Measurements from ENCODE around the gene C3orf52.
A peak's percentile ranks its signal among the peaks of the same experiment; 100 is the strongest.

The C3orf52 gene

DNA sequence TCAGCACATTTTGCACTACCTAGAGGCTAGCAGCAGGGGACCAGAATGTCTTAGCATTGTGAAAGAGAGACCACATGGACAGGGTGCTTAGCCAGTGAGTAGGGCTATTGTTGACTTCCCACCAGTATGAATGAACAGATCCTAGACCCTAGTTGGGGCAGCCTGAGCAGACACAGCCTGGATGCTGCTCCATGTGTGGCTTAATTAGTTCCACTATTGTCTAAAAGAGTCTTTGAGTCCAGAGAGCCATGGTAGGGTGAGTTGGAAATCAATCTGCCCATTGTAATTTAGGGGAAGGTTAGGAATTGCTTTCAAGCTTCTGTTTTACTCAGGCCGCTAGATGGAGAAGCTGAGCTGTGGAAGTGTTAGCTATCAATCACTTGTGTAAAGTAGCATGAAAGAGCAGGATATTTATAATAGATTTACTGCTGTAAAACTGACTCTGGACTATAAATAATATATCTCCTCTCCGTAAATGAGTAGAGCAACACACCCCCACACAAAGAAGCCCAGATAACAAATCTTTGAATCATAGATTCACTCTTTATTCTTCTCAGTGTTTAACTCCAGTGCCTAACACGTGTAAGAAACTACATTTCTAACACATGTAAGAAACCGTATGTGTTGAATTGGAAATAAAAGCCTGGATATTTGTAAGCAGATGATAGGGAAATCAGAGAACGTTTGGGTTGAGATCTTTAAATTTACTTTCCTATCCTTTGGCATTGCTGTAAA is 50.9 kb downstream of the C3orf52 start:
- DNase-seq = peak; percentile 65 to 76 (median 68)

DNA sequence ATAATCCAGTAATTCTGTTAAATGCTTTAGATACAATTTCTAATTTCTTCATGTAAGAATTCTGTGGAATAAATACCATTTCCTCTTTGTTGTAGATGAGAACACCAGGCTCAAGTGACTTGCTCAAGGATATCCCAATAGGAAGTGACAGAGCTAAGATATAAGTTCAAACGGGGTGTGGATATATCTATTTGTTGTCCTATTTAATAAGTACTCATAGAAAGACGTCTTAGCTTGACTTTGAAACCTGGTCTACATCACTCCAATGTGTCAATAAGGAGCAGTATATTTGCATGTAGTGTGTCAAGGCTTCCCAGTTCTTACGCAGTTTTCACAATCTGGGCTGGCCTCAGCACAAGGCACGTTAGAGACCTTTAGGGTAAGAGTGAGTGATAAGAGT is 51.6 kb downstream of the C3orf52 start:
- peak; percentile 18 to 57 (median 38) for DNase-seq

DNA sequence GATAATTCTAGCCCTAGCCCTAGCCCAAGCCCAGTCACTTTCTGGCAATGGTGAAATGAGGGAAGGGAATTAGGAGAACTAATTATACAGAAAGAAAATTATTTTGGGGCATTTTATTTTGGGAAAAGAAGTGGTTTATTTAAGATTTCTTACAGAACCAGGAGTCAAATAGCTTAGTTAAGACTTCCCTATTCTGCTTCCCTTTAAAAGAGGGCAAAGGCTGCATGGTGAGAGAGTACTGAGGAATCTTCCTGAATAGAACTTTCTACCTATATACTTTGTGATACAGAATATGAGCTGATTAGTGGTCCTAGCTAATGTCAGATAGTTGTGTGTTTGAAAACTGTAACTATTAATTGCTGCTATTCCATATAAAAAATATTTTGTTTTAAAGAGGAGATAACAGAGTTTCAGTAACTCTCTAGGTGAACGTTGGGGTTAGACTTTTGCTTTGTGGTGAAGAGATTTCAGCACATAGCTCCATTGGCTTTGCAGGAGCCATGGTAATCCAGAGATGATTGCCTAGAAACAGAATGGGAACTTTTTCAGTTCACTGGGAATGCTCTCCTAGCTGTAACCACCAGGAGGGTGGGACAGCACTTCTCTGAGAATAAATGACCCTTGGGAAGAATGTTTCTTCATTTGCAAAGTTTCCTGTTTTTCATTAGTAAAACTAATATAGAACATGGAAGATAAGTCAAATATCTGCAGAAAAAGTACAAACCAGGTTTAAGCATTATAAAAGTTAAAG is 52.2 kb downstream of the C3orf52 start:
- peak in 3 of 4 experiments; percentile 22 to 61 (median 46) for DNase-seq

DNA sequence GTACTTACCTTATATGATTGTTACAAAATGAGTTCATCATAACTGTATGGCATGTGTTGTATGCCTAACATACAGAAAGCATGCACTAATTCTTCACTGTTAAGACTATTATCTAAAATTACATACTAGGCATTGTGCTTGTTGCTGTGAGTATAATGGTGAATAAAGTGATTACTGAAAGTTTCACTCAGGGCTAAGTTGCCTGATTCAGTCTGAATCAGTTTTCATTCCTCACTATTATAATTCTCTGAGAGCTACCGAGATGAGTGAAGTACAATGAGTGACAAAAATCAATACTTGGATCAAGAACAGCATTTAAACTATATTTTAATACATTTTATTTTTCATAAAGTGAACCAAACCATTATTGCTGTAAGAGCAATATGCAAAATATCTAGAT is 54.4 kb downstream of the C3orf52 start:
- DNase-seq = no peak

DNA sequence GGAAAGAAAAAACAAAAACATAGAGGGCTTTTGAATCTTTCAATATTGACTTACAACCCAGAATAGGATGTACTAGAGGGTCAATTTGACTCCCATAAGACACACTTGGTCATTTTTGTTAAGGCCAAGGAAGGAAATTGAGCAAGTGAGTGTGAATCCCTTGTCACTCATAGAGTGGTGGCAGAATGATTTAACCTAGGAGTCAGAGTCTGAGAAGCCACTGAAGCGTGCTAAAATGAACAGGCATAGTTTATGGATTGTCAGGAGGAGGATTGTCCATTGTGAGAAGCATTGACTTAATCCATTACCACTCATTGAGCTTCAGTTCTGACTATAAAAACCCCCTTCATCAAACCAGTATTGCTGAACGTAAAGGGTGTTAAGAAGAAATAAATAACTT is 55.1 kb downstream of the C3orf52 start:
- no peak for DNase-seq

DNA sequence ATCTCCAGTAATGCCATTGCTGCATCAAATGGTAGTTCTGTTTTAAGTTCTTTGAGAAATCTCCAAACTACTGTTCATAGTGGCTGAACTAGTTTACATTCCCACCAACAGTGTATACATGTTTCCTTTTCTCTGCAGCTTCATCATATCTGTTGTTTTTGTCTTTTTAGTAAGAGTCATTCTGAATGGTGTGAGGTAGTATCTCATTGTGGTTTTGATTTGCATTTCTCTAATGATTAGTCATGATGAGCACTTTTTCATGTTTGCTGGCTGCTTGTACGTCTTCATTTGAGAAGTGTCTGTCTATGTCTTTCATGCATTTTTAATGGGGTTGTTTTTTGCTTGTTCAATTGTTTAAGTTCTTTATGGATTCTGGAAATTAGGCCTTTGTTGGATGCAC is 57.1 kb downstream of the C3orf52 start:
- DNase-seq = no peak

DNA sequence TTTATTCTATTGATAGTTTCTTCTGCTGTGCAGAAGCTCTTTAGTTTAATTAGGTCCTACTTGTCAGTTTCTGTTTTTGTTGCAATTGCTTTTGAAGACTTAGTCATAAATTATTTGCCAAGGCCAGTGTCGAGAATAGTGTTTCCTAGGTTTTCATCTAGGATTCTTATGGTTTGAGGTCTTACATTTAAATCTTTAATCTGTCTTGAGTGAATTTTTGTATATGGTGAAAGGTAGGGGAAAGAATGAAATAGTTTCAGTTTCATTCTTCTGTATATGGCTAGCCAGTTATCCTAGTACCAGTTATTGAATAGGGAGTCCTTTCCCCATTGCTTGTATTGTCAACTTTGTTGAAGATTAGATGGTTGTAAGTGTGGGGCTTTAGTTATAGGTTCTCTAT is 57.5 kb downstream of the C3orf52 start:
- no peak for DNase-seq

DNA sequence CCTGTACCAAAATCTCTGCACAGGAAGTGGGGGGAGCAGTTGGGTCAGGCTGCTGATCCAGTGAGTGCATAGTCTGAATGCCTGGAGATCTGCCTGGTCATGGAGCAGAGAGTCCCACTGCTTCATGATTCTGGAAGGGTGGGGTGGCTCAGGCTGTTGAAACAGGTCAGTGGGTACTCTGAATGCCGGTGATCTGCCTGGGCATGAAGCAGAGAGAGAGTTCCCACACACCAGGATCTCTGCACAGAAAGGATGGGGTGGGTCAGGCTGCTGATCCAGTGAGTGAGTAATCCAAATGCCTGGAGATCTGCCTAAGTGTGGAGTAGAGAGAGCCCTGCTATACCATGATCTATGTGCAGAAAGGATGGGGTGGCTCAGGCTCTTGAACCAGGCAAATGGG is 62.9 kb downstream of the C3orf52 start:
- no peak for DNase-seq

DNA sequence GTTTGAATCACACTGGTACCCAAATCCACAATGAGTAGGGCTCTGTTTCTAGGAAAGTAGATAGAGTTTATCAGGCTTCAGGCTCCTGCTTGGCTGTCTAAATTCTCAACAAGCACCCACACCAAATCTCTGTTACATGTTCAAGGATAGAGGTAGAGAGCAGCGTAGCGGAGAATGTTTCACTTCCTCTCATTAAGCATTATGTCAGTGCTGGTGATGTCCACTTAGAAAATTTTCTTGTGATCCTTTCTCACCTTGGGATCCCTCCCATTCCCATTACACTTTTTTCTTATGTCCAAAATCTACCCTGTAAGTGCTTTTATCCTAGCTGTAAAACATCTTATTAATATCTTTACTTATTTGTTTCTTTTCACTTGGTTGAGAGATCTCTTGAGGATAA is 81.6 kb downstream of the C3orf52 start:
- no peak for DNase-seq
